Psoas muscle (tissue), 8 donors: Measurements from ENCODE around the gene GHR. TPM values are rescaled to one million over a fixed set of nuclear protein-coding genes. Genes with fewer than 3 reads are reported as not detected.

Experiments
- ATAC-seq, 4 donors: fragments of 200-7000 bp; cut with Tn5 transposase; one replicate each; pipeline ENCODE4 v1.9.1; 2020; ENCODE audit warnings: moderate library complexity in 3 of 4, mild to moderate bottlenecking in 2 of 4
- DNase-seq, 2 donors: peaks; one replicate each; pipeline ENCODE4 v3.0.0-alpha.2; 2020
- H3K27ac ChIP-seq: fragments of 200-600 bp; one replicate; pipeline ENCODE4 v1.8.0; 2022
- H3K27me3 ChIP-seq, 3 donors: fragments of 200-600 bp in 1 of 3; one replicate each; pipeline versions ENCODE4 v1.6.1 to v1.8.0; 2013 to 2022; ENCODE audit warnings: low read length in 2 of 3, mild to moderate bottlenecking in 2 of 3, moderate library complexity in 1 of 3; ENCODE audit not compliant: insufficient read depth in 3 of 3
- H3K36me3 ChIP-seq, 2 donors: fragments of 200-600 bp in 1 of 2; one replicate each; pipeline versions ENCODE4 v1.6.1 to v1.8.0; 2013 to 2022; ENCODE audit warnings: low read depth in 1 of 2, mild to moderate bottlenecking in 1 of 2, moderate library complexity in 1 of 2; ENCODE audit not compliant: insufficient read depth in 1 of 2
- H3K4me1 ChIP-seq: fragments of 200-600 bp; one replicate; pipeline ENCODE4 v1.8.0; 2022
- H3K4me3 ChIP-seq: fragments of 200-600 bp; one replicate; pipeline ENCODE4 v1.8.0; 2022; ENCODE audit warnings: mild to moderate bottlenecking
- H3K9me3 ChIP-seq: fragments of 200-600 bp; one replicate; pipeline ENCODE4 v1.8.0; 2022
- CTCF ChIP-seq: fragments of 200-600 bp; IDR thresholded peaks from one replicate; pipeline ENCODE4 v1.8.0; 2022; ENCODE audit warnings: antibody characterized with exemption
- WGBS, 3 donors: extraction: QIAGEN DNeasy Blood & Tissue Kit; methylation state at CpG; one replicate each; pipeline versions ENCODE4 v1.1.6 to v1.1.7; 2013; 5-methylcytosine and 5-hydroxymethylcytosine counted together
- intact Hi-C, 2 donors: fragments of 100-400 bp; cut with DNase I; formaldehyde crosslinking; loops; one replicate each; pipeline versions ENCODE4 v1.11.0 to v1.14.2; 2022
- polyA plus RNA-seq, 3 donors: library from polyadenylated mRNA; stranded (reverse); fragments of 200-250 nt; gene quantifications; one replicate each; pipeline ENCODE4 v1.2.3, GENCODE V29; 2013
- total RNA-seq, 4 donors: library from RNA; stranded (reverse); fragmentation: NEBNext Ultra II Directional in 2 of 4; extraction: Animal tissue kit (Norgen Biotek cat#: 25700) in 2 of 4; gene quantifications; one replicate each; pipeline versions ENCODE4 v1.2.1 to v1.2.4, GENCODE V29; 2021 to 2023
- donor health status: healthy with polysubstance abuse.
- donor health status: DM: no; HTN: no; CAD: no; lungs with moderate emphysema.
- donor health status: Bipolar disorder and iron deficiency.
- donor health status: healthy.
- donor health status: DM: yes; HTN: yes; CAD: no.
- donor health status: DM: no; HTN: no; CAD: no.
- donor health status: DM: no; HTN: no; CAD: no.
- donor health status: DM: yes; HTN: yes; CAD: no.

The GHR gene
- total and polyA plus RNA-seq, 7 donors, result 12.4 to 60.3 (median 32.1) TPM

DNA sequence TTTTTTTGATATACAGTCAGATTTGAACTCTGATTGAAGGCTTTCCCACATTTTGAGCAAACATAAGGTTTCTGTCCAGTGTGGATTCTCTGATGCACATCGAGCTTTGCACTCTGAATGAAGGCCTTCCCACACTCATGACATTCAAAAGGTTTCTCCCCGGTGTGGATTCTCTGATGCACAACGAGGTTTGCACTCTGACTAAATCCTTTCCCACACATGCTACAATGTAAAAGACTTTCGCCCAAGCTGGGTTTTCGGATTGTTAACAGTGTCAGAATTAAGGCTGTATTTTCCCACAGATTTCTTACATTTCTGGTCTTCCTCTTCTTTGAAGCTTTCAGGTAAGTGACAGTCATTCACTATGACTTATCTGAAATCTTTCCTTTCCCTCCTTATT is 44.3 kb downstream of the GHR start:
- intact Hi-C loops, result no loop called here
- H3K9me3 ChIP-seq, result no peaks in the 10 kb centered on the region
- no peaks in the 10 kb centered on the region for H3K27me3 ChIP-seq
- H3K36me3 ChIP-seq, result peaks cover 0 to 12% of the 10 kb centered on the region in 2 donors
- no peak for TF ChIP-seq CTCF
- H3K4me1 ChIP-seq, result peaks cover 18% of the 10 kb centered on the region
- H3K27ac ChIP-seq, result no peak overlapping the region
- no peak overlapping the region for H3K4me3 ChIP-seq
- DNase-seq (no peak), ATAC-seq (no peak)
- 84 to 91% (median 86%) methylated on average over 5 of the region's 5 CpGs for WGBS, 3 donors

DNA sequence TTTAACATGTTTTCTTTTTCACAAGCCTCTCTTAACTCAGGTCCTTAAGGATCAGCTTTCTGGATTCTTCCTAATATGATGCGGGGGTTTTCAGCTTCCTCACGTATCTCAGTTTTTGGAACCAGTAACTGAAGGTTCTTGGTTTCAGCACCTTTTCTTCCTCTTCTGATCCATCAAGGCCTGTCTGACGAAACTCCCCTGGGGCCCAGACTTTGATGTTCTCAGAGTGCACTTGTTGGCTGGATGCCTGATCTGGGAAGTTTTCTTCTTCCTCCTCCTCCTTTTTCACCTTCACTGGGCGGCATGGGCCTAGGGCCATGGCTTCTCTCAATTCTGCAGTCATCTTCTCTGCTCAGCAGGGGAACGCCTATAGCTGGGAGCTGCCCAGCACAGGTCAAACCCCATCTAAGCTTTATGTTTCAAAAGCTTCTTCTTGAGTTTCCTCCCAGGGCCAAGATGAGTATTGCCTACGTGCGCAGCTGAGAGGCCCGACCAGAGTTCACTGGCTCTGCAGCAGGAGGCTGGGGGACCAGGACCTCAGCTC is 44.8 kb downstream of the GHR start:
- WGBS, 3 donors, result 87 to 95% (median 93%) methylated on average over 8 of the region's 8 CpGs
- peaks cover 19% of the 10 kb centered on the region for H3K4me1 ChIP-seq
- H3K4me3 ChIP-seq, result no peak overlapping the region
- peaks cover 0 to 12% of the 10 kb centered on the region in 2 donors for H3K36me3 ChIP-seq
- no peak for TF ChIP-seq CTCF
- H3K27me3 ChIP-seq, result no peaks in the 10 kb centered on the region
- ATAC-seq (no peak), DNase-seq (no peak)
- H3K9me3 ChIP-seq, result no peaks in the 10 kb centered on the region
- H3K27ac ChIP-seq, result no peak overlapping the region
- intact Hi-C loops, result no loop called here

- TF ChIP-seq CTCF, result no peak
- ATAC-seq (peak; percentile 40 to 76 (median 54)), DNase-seq (no peak)
- no peaks in the 10 kb centered on the region for H3K27me3 ChIP-seq
- H3K9me3 ChIP-seq, result no peaks in the 10 kb centered on the region
- peaks cover 0 to 6% of the 10 kb centered on the region in 2 donors for H3K36me3 ChIP-seq
- H3K27ac ChIP-seq, result no peak overlapping the region
- H3K4me1 ChIP-seq, result peaks cover 33% of the 10 kb centered on the region
- intact Hi-C loops, result no loop called here
- H3K4me3 ChIP-seq, result no peak overlapping the region
- WGBS, 3 donors, result 51 to 58% (median 52%) methylated on average over 5 of the region's 5 CpGs
These were observed 60.4 kb downstream of the GHR start for GRCh38 chr5:42483472-42484154.

GRCh38 chr5:42487077-42487476 is 63.8 kb downstream of the GHR start:
- no peaks in the 10 kb centered on the region for H3K9me3 ChIP-seq
- H3K36me3 ChIP-seq, result peaks cover 0 to 6% of the 10 kb centered on the region in 2 donors
- no peak overlapping the region for H3K4me3 ChIP-seq
- ATAC-seq, result no peak
- no peak for DNase-seq
- 81 to 95% (median 82%) methylated on average over 3 of the region's 3 CpGs for WGBS, 3 donors
- intact Hi-C loops, result no loop called here
- no peak for TF ChIP-seq CTCF
- no peaks in the 10 kb centered on the region for H3K27me3 ChIP-seq
- H3K27ac ChIP-seq, result no peak overlapping the region
- peaks cover 60% of the 10 kb centered on the region for H3K4me1 ChIP-seq

DNA sequence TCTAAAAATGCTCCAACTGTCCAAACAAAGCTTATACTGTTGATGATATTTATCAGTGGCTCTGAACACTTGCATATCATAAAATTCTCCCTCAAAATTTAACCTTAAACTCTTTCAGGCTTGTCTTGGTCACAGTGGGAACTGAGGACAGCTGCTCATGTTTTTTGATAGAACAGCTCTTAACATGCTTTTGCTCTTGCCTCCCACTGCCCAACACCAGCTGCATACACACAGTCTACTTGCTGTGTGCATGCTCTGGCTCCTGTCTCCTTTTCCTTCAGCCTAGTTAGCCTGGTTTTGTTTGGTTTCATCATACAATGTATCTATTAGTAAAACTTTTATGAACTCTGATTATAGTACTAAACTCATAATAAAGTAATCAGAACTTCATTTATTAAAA is 64.6 kb downstream of the GHR start:
- peaks cover 65% of the 10 kb centered on the region for H3K4me1 ChIP-seq
- peaks cover 0 to 6% of the 10 kb centered on the region in 2 donors for H3K36me3 ChIP-seq
- no peaks in the 10 kb centered on the region for H3K27me3 ChIP-seq
- no peak overlapping the region for H3K27ac ChIP-seq
- TF ChIP-seq CTCF, result no peak
- DNase-seq (no peak), ATAC-seq (no peak)
- H3K4me3 ChIP-seq, result no peak overlapping the region
- H3K9me3 ChIP-seq, result no peaks in the 10 kb centered on the region
- intact Hi-C loops, result no loop called here
